GM12878 (cell line): ENCODE data around the gene TCIRG1. TPM values are rescaled to one million over a fixed set of nuclear protein-coding genes. Genes with fewer than 3 reads are reported as not detected.

Source experiments
- ATAC-seq: fragments of 200-7000 bp; cut with Tn5 transposase; 3 replicates; pipeline ENCODE4 v1.9.1; 2020; ENCODE audit warnings: mild to moderate bottlenecking, moderate library complexity
- BruUV-seq: library from RNA; stranded (reverse); fragments of 400-500 nt; replicated peaks from 2 replicates; lab custom pipeline; 2021; lab: Mats Ljungman, UMichigan
- CTCF ChIA-PET: fragments of 300-600 bp; sonication (Branson Sonifier 250); formaldehyde crosslinking; extraction: SDS; loops from one replicate; lab custom pipeline; 2021; ENCODE audit warnings: inconsistent platforms; lab: Yijun Ruan, JAX
- POLR2A ChIA-PET: fragments of 350-600 bp; formaldehyde crosslinking; extraction: SDS; loops from one replicate; lab custom pipeline; 2021; ENCODE audit warnings: inconsistent platforms; lab: Charles Lee
- RAD21 ChIA-PET: fragments of 300-600 bp; sonication (Branson Sonifier 250); formaldehyde crosslinking; loops from one replicate; lab custom pipeline; 2023; ENCODE audit warnings: antibody characterized with exemption; ENCODE audit not compliant: unreplicated experiment; lab: Charles Lee
- SMC1A ChIA-PET: fragments of 300-600 bp; sonication (Branson Sonifier 250); formaldehyde crosslinking; loops from one replicate; lab custom pipeline; 2023; ENCODE audit not compliant: unreplicated experiment, uncharacterized antibody; lab: Charles Lee
- DNase-seq: peaks from one replicate; pipeline ENCODE4 v3.0.0-alpha.2; 2011; ENCODE audit warnings: low read depth, low spot score
- FAIRE-seq: peaks from 3 replicates; lab custom pipeline; 2011; peaks lifted over from hg19 to GRCh38; lab: Jason Lieb, UNC
- H2AFZ ChIP-seq: 2 replicates; pipeline ENCODE4 v1.6.0; 2011; ENCODE audit warnings: low read depth, low read length, control low read depth; ENCODE audit not compliant: control insufficient read depth
- H3K27ac ChIP-seq: 2 replicates; pipeline ENCODE4 v1.5.1; 2011; ENCODE audit warnings: control low read depth; ENCODE audit not compliant: control insufficient read depth, insufficient read depth
- H3K27me3 ChIP-seq, 2 experiments: replicated peaks in 1 of 2; 2 replicates each; pipeline versions ENCODE4 v1.6.0 to v1.6.1; 2011; ENCODE audit warnings: low read length in 1 of 2; ENCODE audit not compliant: control insufficient read depth in 2 of 2, insufficient read depth in 2 of 2
- H3K36me3 ChIP-seq, 2 experiments: 2 replicates each; pipeline ENCODE4 v1.5.1; 2011; ENCODE audit warnings: low read length in 1 of 2; ENCODE audit not compliant: control insufficient read depth in 2 of 2, insufficient read depth in 2 of 2
- H3K4me1 ChIP-seq: 2 replicates; pipeline ENCODE4 v1.6.1; 2011; ENCODE audit warnings: mild to moderate bottlenecking, low read length, moderate library complexity, mixed read lengths; ENCODE audit not compliant: control insufficient read depth, insufficient read depth
- H3K4me2 ChIP-seq: 2 replicates; pipeline ENCODE4 v1.6.0; 2011; ENCODE audit warnings: control low read depth; ENCODE audit not compliant: control insufficient read depth, insufficient read depth
- H3K4me3 ChIP-seq: fragments of 200-600 bp; sonication (generic); 2 replicates; pipeline ENCODE4 v1.5.1; 2016
- H3K79me2 ChIP-seq: 2 replicates; pipeline ENCODE4 v1.6.0; 2011; ENCODE audit warnings: low read length; ENCODE audit not compliant: control insufficient read depth, insufficient read depth
- H3K9ac ChIP-seq: 2 replicates; pipeline ENCODE4 v1.8.0; 2011; ENCODE audit warnings: low read length, control low read depth, mixed read lengths; ENCODE audit not compliant: control insufficient read depth, insufficient read depth
- H3K9me3 ChIP-seq: replicated peaks from 3 replicates; pipeline ENCODE4 v1.5.1; 2011; ENCODE audit warnings: mild to moderate bottlenecking, low read length; ENCODE audit not compliant: control insufficient read depth, insufficient read depth
- H4K20me1 ChIP-seq: 2 replicates; pipeline ENCODE4 v1.6.0; 2011; ENCODE audit not compliant: control insufficient read depth, insufficient read depth
- MTA3 ChIP-seq: IDR thresholded peaks from 2 replicates; pipeline ENCODE4 v1.6.1; 2012; ENCODE audit warnings: low read length, inconsistent platforms, borderline replicate concordance
- MYB ChIP-seq: fragments of 150-350 bp; IDR thresholded peaks from 2 replicates; pipeline ENCODE4 v1.6.1; 2014; ENCODE audit warnings: mild to moderate bottlenecking, low read depth, low read length, borderline replicate concordance
- NBN ChIP-seq: fragments of 450-650 bp; IDR thresholded peaks from 2 replicates; pipeline ENCODE4 v1.6.1; 2016
- POLR2AphosphoS2 ChIP-seq: IDR thresholded peaks from 2 replicates; pipeline ENCODE4 v1.6.1; 2011; ENCODE audit warnings: low read depth, mild to moderate bottlenecking, low read length, improper control_type of control experiment, moderate library complexity
- RAD21 ChIP-seq: IDR thresholded peaks from 2 replicates; pipeline ENCODE4 v1.6.1; 2011; ENCODE audit warnings: mild to moderate bottlenecking, low read depth, low read length, moderate library complexity; ENCODE audit not compliant: insufficient read depth
- WRNIP1 ChIP-seq: IDR thresholded peaks from 2 replicates; pipeline ENCODE4 v1.6.1; 2011; ENCODE audit warnings: low read depth, low read length, improper control_type of control experiment, borderline replicate concordance
- WGBS: methylation state at CpG from one replicate; pipeline ENCODE4 v1.1.6; 2016; ENCODE audit warnings: low lambda C conversion rate; ENCODE audit not compliant: insufficient replicate concordance, insufficient coverage; ENCODE audit errors: missing lambda C conversion rate; 5-methylcytosine and 5-hydroxymethylcytosine counted together
- in situ Hi-C: fragments of 300-500 bp; cut with MboI; formaldehyde crosslinking; loops from 9 replicates; pipeline ENCODE4 v1.14.3; 2018; ENCODE audit warnings: mixed read lengths
- intact Hi-C: fragments of 100-400 bp; cut with micrococcal nuclease; formaldehyde crosslinking; loops from one replicate; pipeline ENCODE4 v1.14.2; 2022; ENCODE audit not compliant: unreplicated experiment
- polyA plus RNA-seq, 11 experiments: library from polyadenylated mRNA; depleted of rRNA in 4 of 11; unstranded in 6 of 11; stranded (reverse) in 5 of 11; fragments of >200 nt; fragmentation: Nextera tagmentation in 4 of 11; fragmentation: Illumina TruSeq in 1 of 11; extraction: Ambion mirVana in 4 of 11; extraction: Trizol in 1 of 11; gene quantifications; 1 replicate in 1 of 11; 2 replicates in 10 of 11; pipeline versions ENCODE4 v1.2.1 to v1.2.3, GENCODE V29; 2011 to 2016; ENCODE audit warnings: inconsistent platforms in 2 of 11, missing spikeins in 2 of 11, low read depth in 1 of 11
- total RNA-seq, 4 experiments: library from RNA; depleted of rRNA in 3 of 4; stranded (reverse); fragments of >200 nt in 3 of 4; fragmentation: Illumina TruSeq in 1 of 4; extraction: Trizol in 1 of 4; gene quantifications; 2 replicates each; pipeline versions ENCODE4 v1.2.1 to v1.2.3, GENCODE V29; 2013 to 2021
- TF ChIP-seq, protein P1 (sequence below): IDR thresholded peaks from 2 replicates; pipeline ENCODE4 v1.6.1; 2012; ENCODE audit warnings: low read depth, low read length, improper control_type of control experiment
- TF ChIP-seq, protein P2 (sequence below), 3 experiments: IDR thresholded peaks in 2 of 3; conservative IDR thresholded peaks in 1 of 3; 2 replicates each; pipeline ENCODE4 v1.5.1; 2011; ENCODE audit warnings: low read depth in 3 of 3, low read length in 3 of 3, mild to moderate bottlenecking in 3 of 3, control low read depth in 2 of 3, moderate library complexity in 2 of 3, inconsistent platforms in 1 of 3, mixed read lengths in 1 of 3; ENCODE audit not compliant: control insufficient read depth in 2 of 3, insufficient read depth in 1 of 3; ENCODE audit errors: extremely low read depth in 1 of 3

Gene TCIRG1
- total and polyA plus RNA-seq, 10 of the 15 experiments (the other 5 are each of a cell fraction or from before 2014, with no cell fraction given), result 0.76 to 218 (median 87.4) TPM

- intact Hi-C loops, result loop anchor here (2.0 kb wide), 1 partner anchor 42 kb away; no protein-coding TSS in a partner anchor
- H3K4me3 ChIP-seq, result no peak overlapping the region
- no peak overlapping the region for H2AFZ ChIP-seq
- no peak overlapping the region for H3K9ac ChIP-seq
- ChIA-PET CTCF (interaction anchor here (0.6 to 1.5 kb wide), 6 partner anchors 17 to 220 kb away, joined by 3 to 4 read pairs (median 3); no protein-coding TSS in a partner anchor), POLR2A (no interaction called here), SMC1A (interaction anchor here (0.6 to 2.5 kb wide), 4 partner anchors 20 to 45 kb away, joined by 3 to 15 read pairs (median 4); partner anchors contain the start of gene TCIRG1), RAD21 (interaction anchor here (1.4 kb wide), 1 partner anchor 130 kb away, joined by 3 read pairs; no protein-coding TSS in a partner anchor)
- H4K20me1 ChIP-seq, result no peaks in the 10 kb centered on the region
- H3K4me2 ChIP-seq, result no peak overlapping the region
- H3K27me3 ChIP-seq, result no peaks in the 10 kb centered on the region
- no peaks in the 10 kb centered on the region for H3K79me2 ChIP-seq
- WGBS, result 85% methylated on average over 11 of the region's 11 CpGs
- no peak for FAIRE-seq
- peaks cover 15 to 27% of the 10 kb centered on the region in 2 experiments for H3K36me3 ChIP-seq
- no TSS peak for BruUV-seq
- 0 out of 3 replicates have a peak, but pooled peaks have one; percentile 21 for ATAC-seq
- H3K27ac ChIP-seq, result no peak overlapping the region
- TF ChIP-seq MYB (no peak), RAD21 (peak; percentile 39; the same call in 1 of the 2 replicates), MTA3 (no peak), WRNIP1 (no peak), NBN (no peak), POLR2AphosphoS2 (no peak)
- TF ChIP-seq, protein P1, sequence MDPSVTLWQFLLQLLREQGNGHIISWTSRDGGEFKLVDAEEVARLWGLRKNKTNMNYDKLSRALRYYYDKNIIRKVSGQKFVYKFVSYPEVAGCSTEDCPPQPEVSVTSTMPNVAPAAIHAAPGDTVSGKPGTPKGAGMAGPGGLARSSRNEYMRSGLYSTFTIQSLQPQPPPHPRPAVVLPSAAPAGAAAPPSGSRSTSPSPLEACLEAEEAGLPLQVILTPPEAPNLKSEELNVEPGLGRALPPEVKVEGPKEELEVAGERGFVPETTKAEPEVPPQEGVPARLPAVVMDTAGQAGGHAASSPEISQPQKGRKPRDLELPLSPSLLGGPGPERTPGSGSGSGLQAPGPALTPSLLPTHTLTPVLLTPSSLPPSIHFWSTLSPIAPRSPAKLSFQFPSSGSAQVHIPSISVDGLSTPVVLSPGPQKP, result no peak
- TF ChIP-seq, protein P2, sequence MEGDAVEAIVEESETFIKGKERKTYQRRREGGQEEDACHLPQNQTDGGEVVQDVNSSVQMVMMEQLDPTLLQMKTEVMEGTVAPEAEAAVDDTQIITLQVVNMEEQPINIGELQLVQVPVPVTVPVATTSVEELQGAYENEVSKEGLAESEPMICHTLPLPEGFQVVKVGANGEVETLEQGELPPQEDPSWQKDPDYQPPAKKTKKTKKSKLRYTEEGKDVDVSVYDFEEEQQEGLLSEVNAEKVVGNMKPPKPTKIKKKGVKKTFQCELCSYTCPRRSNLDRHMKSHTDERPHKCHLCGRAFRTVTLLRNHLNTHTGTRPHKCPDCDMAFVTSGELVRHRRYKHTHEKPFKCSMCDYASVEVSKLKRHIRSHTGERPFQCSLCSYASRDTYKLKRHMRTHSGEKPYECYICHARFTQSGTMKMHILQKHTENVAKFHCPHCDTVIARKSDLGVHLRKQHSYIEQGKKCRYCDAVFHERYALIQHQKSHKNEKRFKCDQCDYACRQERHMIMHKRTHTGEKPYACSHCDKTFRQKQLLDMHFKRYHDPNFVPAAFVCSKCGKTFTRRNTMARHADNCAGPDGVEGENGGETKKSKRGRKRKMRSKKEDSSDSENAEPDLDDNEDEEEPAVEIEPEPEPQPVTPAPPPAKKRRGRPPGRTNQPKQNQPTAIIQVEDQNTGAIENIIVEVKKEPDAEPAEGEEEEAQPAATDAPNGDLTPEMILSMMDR (IDR thresholded peaks at IDR 0.05 in 2 of 3, conservative IDR thresholded peaks at IDR 0.05 in 1 of 3; ENCODE audit: control insufficient read depth in 2 of 3, extremely low read depth in 1 of 3, insufficient read depth in 1 of 3, low read depth in 3 of 3, low read length in 3 of 3), result peak; percentile 18 to 31 (median 27); a peak in 4 of 6 replicates
- H3K4me1 ChIP-seq, result peaks cover 3% of the 10 kb centered on the region; the same call in 1 of the 2 replicates
- in situ Hi-C loops, result no loop called here
- DNase-seq, result no peak
- H3K9me3 ChIP-seq, result no peaks in the 10 kb centered on the region
These were observed 37.7 kb downstream of the TCIRG1 start for GRCh38 chr11:68076371-68077042.
